MV-4-11 (cell line): ENCODE measurements around the gene GRAMD2B.
"Not testable (repeated sequence)": the region's sequence is repeated elsewhere in the genome, so short reads cannot be mapped to it uniquely, and the experiment has no call there.

Experiments used
- DNase-seq: peaks from one replicate; lab custom pipeline; 2025; lab: John Stamatoyannopoulos, UW

Gene GRAMD2B

DNA sequence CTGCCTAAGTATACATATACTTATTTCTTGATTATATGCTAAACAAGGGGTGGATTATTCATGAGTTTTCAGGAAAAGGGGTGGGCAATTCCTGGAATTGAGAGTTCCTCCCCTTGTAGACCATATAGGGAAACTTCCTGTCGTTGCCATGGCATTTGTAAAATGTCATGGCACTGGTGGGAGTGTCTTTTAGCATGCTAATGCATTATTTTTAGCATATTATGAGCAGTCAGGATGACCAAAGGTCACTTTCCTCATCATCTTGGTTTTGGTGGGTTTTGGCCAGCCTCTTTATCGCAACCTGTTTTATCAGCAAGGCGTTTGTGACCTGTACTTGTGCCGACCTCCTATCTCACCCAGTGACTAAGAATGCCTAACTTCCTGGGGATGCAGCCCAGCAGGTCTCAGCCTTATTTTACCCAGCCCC is 90.9 kb downstream of the GRAMD2B start:
- DNase-seq: no peak

DNA sequence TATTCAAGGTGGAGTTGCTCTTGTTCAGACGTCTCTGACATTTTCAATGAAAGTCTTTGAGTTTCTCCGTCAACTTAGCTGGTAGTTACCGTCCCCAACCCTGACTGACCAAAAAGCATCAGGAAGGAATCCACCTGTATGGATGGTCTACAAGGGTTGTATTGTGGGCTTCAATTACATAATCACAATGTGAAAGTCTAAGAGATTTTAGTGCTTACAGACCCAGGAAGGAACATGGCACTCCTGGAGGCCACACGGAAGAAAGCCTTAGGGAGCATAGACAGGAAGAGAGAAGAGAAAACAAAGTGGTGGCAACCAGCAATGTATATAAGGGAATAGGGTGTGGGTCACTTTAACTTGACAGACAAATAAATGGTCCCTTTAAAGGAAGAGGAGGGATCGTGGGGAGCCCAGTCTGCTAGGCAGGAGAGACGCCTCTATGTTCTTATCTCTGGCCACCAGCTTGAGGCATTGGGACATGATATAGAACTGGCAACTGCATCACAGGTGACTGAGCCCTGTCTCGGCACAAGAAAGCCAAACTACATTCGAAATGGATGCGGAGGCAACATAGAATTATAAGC is 91.4 kb downstream of the GRAMD2B start:
- DNase-seq: no peak

DNA sequence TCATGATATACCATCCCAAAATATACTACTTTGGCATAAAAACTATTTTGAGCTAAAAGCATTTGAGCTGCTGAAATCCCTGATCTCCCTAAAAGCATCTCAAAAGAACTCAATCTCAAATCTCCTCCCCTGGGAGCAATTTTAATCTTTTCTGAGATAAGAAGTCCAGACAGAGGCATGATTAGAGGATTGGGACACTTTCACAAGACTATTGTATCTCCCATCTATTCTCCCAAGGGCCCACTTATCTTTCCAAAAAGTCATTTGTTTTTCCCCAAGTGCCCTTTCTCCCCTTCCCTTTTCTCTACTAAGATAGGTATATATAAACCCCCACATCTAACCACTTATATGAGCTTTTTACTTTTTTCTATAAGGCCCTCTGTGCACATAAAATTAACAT is 92.1 kb downstream of the GRAMD2B start:
- DNase-seq: no peak

DNA sequence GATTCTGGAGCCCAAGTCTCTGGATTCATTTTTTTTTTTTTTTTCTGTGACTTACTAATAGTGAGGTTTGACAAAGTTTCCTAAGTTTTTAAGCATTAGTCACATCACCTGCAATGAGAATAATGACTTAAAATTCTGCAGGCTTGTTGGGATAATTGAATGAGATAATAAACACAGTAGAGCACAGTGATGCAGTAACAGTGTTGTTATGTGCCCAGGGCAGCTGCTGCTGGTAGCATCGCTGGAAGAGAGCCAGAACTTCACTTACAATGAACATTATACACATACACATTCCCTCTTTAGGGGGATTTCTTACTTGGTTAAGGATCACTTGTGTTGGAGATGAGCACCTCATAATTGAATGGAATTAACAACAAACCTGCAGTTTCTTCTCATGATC is 92.9 kb downstream of the GRAMD2B start:
- DNase-seq: no peak

DNA sequence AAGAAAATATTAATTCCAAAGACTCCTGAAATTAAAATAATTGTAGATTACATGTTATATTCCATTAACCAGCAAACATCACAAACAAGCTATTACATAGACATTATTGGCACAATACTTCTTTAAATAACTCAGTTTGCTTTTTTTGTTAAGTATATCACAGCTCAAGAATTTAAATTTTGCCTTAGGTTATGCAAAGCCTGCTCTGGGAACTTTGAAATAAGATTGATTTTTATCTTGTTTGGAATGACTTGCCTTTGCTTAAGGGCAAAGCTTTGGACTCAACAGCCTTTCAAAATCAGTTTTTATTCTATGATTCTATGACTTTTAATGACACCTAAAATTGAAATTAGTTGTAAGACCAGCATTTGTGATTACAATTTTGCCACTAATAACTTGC is 93.6 kb downstream of the GRAMD2B start:
- no peak for DNase-seq

DNA sequence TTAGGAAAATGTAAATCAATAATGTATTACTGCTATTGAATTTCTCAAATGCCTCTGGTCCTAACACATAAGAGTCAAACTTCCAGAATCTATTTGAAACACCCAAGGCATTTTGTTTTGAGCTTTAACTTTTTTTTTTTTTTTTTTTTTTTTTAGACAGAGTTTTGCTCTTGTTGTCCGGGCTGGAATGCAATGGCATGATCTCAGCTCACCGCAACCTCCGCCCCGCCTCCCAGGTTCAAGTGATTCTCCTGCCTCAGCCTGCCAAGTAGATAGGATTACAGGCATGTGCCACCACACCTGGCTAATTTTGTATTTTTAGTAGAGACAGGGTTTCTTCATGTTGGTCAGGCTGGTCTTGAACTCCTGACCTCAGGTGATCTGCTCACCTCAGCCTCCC is 96.0 kb downstream of the GRAMD2B start:
- not testable (repeated sequence) for DNase-seq

DNA sequence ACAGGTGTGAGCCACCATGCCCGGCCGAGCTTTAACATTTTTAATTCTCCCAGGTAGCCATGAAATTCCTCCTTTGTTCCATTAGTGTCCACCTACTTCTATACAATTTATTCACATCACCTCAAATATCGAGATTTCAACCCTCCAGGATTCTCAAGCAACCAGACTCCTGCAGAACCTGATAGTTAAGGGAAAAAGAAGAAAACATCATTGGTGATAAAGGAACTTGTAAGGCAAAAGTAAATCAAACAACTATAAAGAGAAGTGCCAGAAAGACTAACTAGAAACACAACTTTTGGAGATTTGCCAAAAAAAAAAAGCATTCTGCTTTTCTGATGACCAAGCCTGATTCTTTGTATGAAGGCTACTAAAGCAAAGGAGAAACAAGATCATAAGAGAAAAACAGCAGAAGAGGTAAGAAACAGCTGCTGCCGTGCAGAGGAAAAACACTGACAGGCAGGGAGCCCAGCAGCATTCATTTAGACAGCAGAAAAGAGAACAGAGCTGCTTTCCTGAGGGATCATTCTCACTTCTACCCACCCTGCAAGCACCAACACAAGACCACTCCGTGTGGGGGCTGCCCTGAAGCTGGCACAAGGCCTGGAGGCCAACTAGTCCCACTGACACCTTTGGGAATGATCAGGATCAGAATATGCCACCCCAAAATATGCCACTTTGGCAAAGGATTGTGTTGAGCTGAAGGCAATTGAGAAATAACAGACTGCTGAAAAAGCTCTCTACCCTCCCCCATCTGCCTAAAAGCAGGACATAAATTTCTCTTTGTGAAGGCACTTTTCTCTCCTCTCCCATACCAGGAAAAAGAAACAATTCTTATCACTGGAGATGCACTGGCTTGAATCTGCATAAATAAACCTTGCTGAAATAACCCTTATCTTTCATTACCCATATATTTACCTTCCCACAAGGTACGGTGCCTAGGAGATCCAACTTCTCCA is 96.7 kb downstream of the GRAMD2B start:
- no peak for DNase-seq

DNA sequence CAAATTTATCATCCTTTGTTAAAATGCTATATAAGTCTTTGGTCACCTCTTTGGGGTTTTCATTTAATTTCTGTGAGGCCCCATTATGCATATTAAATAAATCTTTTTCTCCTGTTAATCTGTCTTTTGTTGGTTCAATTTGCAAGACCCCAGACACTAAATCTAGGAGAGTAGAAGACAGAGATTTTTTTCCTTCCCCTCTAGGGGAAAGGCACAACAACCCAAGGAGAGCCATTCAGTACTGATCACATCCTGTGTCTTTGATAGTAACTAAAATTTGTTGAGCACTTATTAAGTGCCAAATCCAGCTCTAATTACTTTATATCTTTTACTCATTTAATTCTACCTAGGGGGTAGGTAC is 97.4 kb downstream of the GRAMD2B start:
- DNase-seq: no peak

DNA sequence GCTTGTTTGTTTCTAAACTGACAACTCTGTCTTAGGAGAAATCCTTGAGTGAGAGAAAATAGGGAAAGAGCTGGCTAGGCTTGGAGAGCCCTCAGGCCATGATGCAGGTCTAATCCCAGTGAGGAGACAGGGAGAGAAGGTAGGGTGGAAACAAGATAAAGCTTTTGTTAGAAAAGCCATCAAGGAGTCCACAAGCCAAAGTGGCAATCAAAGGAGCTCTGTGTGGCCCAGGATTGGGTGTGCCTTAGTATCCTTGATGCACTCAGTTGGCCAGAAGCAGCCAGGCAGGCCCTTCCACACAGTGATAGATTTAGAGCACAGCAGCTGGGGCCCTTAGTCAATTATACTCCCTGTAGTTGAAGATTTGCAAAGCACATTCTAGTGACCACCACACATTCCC is 97.9 kb downstream of the GRAMD2B start:
- no peak for DNase-seq

DNA sequence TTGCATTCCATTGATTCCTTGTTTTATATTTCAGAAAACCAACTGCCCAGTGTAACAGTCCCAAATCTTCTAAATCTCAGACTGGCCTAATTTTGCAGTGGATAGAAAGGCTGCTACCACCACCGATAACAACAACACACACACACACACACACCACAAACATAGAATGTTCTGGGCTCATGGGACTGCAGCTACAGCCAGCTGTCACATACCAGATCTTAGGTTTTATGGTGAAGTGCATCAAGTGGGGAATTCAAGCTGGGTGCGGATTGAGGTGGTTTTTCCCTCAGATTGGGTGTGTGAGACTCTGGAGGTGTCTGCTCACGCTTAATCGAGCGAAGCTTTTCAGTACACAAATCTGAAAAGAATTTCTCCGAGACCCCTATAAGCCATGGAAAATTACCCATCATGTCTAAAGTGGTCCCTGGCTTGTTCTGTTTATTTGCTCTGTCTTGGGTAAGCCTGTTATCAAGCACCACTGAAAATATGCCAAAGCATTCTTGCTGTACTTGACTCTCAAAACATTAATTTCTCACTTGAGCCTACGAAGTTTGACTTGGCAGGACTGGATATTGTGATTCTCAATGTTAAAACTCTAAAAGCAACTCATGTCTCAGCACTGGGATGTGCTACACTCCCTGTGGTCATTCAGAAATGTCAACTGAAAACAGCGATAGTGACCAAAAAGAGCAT is 100.8 kb downstream of the GRAMD2B start:
- no peak for DNase-seq

DNA sequence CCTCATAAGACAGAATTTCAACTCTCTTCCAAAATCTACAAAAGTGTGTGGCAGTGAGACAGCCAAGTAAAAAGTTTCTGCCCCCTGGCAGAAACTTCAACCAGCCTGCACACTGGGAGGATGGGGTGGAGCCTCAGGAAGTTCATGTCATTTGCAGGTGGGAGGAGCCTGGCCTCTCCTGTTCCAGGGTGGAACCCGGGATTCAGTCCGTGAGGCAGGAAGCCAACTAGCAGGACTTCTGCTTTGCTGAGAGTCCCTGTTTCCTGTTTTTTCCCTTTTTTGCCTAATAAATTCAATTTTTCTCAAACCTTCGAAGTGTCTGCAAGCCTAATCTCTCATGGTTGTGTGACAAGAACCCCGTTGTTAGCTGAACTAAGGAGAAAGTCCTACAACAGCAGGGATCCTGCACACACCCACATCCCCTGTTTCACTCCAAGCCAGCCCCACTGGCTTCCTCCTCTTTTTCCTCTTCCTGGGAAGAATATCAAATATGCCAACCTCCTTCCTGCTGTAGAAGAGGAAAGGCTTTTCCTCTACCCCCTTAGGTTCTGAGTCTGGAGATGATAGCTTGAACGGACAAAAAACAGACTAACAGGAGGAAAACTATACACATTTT is 102.5 kb downstream of the GRAMD2B start:
- no peak for DNase-seq

DNA sequence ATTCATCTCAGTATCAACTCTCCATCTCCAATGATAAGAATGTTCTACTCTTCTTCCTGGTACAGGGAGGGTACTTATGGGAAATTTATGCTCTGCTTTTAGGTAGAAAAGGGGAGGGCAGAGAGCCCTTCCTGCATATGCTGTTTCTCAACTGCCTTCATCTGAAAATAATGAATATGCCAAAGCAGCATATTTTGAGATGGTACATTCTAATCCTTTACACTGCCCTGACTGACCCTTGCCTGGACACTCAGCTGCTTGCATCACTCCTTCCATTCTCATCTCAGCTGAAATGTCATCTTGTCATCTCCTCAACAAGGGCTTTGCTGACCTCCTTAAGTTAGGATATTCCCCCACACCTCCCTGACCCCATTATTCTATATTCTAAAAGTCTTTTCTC is 103.3 kb downstream of the GRAMD2B start:
- DNase-seq: no peak

DNA sequence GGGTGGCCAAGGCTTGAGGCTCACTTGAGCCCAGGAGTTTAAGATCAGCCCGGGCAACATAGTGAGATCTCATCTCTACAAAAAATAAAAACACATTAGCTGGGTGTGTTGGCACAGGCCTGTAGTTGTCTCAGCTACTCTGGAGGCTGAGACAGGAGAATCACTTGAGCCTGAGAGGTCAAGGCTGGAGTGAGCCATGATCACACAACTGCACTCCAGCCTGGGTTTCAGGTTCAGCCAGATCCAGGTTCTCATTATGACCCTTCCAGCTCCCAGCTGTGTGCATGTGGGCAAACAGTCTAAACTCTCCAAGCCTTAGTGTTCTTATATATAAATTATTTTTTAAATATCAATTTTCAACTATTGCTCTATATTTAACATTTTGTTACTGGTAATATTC is 103.9 kb downstream of the GRAMD2B start:
- DNase-seq: no peak

DNA sequence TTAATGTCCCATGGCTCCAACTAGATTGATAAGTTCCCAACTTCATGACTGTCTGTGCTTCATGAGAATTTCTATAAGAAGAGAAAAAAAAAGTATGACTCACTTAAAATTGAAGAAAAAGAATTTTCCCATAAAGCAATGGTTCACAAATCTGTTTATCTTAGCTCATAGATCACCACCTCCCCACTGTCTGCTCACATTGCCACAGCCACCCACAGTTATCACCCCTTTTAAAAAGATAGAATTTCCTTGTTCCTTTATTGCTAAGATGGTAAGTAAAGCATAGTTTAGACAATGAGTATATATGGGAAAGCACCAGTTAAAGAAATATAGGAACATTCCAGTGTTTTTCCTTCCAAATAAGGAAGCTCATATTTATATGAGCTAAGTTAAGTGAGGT is 104.7 kb downstream of the GRAMD2B start:
- no peak for DNase-seq

DNA sequence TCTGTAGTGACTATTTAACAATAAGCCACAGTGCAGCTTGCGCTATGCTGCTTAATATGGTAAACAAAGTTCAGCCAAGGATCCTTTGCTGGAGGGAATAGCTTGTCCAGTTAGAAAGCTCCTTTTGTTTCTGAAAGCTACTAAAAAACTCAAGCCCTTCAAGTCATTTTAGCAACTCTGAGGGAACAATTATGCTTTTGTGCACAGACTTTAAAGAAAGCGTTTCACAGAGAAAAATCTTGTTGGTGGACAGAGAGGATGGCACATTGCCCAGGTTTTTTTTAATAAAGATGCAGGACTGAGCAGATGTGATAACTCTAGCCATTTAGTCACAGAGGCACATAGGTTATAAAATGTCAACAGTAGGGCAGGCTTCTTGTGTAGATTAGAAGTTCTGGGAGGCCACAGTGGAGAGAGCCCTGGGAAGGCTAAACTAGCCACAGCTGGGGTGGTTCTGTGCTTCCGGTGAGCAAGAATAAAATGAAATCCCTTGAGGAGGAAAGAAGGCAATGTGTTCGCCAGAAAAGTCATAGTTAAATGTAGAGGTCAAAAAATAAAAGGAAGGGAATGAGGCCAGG is 108.4 kb downstream of the GRAMD2B start:
- no peak for DNase-seq

DNA sequence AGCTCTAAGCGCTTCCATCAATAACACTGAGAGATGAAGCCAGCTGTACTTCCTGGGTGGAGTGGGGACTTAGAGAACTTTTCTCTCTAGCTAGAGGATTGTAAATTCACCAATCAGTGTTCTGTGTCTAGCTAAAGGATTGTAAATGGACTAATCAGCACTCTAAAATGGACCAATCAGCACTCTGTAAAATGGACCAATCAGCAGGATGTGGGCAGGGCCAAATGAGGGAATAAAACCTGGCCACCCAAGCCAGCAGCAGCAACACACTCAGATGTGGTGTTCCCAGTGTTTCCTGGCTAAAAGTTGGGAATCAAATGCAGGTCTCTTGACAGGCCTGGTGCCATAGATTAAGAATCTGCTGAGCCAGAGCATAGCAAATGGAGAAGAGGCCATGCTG is 111.3 kb downstream of the GRAMD2B start:
- DNase-seq: no peak

DNA sequence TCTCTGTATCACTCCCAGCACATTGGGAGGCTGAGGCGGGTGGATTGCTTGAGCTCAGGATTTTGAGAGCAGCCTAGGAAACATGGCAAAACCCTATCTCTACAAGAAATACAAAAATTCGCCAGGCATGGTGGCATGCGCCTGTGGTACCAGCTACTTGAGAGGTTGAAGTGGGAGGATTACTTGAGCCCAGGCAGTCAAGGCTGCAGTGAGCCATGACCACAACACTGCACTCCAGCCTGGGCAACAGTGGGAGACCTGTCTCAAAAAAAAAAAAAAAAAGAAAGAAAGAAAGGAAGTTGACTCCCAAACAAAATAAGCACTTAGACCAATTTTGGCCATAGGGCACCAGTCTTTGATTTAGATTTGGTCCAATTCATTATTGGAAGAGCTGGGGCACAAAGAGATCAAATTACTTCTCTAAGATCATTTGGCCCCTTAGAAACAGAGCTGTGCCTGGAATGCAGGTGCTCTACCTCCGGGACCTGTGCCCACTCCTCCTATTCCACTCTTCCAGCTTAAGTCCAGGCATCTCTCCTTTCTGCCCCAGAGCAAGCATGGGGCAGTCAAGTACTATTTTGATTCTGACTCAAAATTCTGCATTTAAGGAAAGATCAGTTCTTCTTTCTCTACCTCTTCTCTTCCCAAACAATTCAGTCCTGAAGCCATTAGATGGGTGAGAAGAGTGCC is 112.8 kb downstream of the GRAMD2B start:
- no peak for DNase-seq

DNA sequence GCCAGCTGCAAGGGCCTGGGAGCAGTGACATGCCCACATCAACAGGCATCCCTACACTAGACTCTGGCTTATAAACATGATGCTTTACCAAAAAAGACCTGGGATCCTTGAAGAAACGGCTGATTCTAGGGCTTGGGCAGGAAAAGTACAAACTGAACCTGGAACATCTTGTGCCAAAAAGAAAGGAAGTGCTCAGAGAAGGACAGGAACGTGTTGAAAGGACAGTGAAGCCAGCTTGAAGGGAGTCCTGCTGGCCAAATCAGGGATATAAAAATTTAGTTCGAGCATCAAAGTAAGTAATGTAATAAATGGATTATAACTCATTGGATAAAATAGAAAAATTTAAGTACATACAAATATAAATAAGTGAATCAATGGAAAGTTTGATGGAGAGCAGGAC is 113.7 kb downstream of the GRAMD2B start:
- no peak for DNase-seq

DNA sequence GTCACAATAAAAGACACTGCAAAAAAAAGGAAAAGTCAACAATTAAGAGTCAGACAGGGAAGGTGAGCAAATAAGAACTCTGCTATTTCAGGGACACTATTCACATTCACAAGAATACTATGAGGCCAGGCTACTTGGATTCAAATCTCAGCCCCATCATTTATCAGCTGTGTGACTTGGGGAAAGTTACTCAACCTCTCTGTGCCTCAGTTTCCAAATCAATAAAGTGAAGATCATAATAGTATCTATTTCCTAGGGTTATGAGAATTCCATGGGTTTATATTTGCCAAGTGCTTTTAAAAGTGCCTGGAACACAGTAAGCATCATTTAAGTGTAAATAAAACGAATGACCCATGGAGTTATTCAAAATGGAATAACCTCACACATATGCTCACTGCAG is 115.4 kb downstream of the GRAMD2B start:
- DNase-seq: no peak

DNA sequence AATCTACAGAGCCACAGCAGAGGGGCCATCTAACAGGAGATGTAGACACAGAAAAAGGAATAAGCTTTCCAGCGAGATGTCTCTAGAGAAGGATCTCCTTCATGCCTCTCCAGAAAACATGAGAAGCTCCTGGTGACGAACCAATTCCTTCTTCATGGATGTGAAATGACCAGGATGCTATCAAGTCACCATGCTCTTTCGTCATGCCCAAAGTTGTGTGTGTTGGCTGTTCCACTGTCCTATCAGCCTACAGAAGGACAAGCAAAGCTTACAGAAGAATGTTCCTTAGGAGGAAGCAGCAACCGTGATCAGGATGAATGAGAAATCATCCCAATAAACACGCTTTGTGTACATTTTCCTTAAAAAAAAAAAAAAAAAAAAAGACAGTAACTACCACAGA is 117.4 kb downstream of the GRAMD2B start:
- no peak for DNase-seq

DNA sequence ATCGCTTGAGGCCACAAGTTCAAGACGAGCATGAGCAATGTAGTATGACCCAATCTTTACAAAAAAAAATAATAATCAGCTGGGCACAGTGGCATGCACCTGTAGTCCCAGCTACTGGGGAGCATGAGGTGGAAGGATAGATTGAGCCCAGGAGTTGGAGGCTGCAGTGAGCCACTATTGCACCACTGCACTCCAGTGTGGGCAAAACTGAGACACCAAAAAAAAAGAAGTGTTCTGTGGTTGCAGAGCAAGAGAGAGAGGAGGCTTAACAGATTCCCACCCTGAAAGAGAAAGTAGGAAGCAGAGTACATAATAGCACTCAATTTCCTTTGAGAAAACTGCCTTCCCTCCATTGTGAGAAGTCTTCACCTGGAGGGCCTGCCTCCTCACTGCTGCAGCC is 119.2 kb downstream of the GRAMD2B start:
- peak; percentile 90 for DNase-seq

DNA sequence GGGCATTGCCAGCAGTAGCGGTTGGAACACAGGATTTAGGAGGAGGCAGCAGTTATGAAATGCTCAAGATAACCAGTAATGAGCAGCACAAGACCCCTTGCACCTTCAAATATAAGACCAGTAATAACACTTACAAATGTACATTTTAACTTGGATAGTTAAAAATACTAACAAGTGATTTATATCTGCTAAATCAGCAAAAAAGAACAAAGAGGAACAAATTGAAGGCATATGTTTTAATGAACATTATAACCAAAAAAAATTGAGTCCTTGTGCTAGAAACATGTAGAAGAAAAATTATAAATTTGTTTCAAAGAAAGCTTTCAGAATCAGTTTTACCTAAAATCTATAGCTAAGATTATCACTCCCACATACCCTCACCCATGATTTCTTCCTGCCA is 119.8 kb downstream of the GRAMD2B start:
- no peak for DNase-seq
